PC-3 (cell line): Measurements from ENCODE around the gene ACAN. TPM values are rescaled to one million over a fixed set of nuclear protein-coding genes. Genes with fewer than 3 reads are reported as not detected.

Source experiments
- total RNA-seq: library from RNA; depleted of rRNA; stranded (reverse); fragments of >200 nt; gene quantifications from 2 replicates; pipeline ENCODE4 v1.2.3, GENCODE V29; 2014; rRNA removed

Gene ACAN
- total RNA-seq, 1 experiment from 2014 or later = not detected

Other genes with a start within 250 kb of the ACAN start
- gene AEN, start 182.1 kb upstream of the ACAN start, total RNA-seq = 81.3 and 98.7 TPM in 2 replicates
- gene ISG20, start 164.4 kb upstream of the ACAN start, total RNA-seq = 48.6 and 64.0 TPM in 2 replicates
- 1.0 and 1.1 TPM in 2 replicates for gene HAPLN3, start 92.1 kb downstream of the ACAN start, total RNA-seq
- 32.0 and 34.2 TPM in 2 replicates for gene MFGE8, start 109.9 kb downstream of the ACAN start, total RNA-seq